GM11168 (cell line): Measurements from ENCODE around the gene AASS.

ENCODE experiments used
- in situ Hi-C: fragments of 300-500 bp; cut with MboI; formaldehyde crosslinking; loops from one replicate; pipeline ENCODE4 v1.12.0; 2022; ENCODE audit warnings: low sequenced_read_pairs; ENCODE audit not compliant: unreplicated experiment

AASS gene

DNA sequence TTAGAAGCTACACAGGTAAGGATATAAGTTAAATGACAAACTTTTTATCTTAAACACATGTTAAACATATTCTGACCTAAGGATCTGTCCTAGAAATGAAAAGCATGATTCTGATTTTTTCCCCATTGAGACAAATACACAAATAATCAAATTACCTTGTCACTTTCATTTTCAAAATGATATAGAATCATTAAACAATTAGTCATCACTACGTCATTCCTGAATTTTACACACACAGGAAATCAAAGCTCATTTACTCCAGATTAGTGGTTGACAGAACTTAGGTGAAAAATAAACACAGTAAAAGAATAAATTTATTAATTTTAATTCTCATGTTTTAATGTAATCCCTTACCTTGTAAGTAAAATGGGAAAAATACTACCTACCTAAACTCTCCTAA, 89.0 kb downstream of the AASS start:
- in situ Hi-C loops, result no loop called here

DNA sequence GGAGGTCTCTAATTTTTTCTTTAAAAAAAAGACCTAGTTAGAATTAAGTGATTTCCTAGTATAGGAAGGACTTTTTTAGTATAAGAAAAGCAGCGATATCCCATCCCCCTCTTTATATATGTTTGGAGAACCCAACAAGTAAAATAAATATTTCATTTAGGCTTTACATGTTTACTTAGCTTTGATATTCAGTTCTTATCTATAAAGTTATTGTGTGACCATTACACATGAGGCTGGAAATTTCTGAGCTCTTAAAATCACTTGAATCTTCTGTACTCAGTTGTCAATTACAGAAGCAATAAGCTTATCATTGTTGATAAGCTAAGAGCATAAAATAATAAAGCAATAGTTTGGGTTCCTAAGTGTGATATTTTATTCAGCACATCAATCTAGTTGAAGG, 89.7 kb downstream of the AASS start:
- in situ Hi-C loops, result no loop called here

GRCh38 chr7:122046402-122046801, 97.6 kb downstream of the AASS start:
- in situ Hi-C loops, result no loop called here

- in situ Hi-C loops, result no loop called here
These were observed 103.9 kb downstream of the AASS start for GRCh38 chr7:122040147-122040546.

DNA sequence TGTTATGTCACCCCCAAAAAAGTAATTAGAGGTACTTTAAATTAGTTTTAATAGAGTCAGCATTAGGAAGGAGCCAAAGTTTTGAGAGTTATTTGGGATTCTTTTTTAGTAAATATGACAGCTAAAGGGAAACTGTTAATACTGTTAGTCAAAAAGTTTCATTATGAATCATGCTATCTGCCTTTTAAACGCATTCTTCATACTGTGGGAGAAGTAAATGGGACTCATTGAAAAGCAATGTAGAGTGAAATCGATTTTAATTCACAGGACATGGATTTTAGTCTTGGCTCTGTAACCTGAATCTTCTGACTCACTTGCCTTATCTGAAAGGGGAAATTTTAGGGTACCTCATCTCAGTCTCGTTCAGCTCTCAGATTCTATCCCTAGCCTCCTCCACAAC, 105.1 kb downstream of the AASS start:
- in situ Hi-C loops, result no loop called here

DNA sequence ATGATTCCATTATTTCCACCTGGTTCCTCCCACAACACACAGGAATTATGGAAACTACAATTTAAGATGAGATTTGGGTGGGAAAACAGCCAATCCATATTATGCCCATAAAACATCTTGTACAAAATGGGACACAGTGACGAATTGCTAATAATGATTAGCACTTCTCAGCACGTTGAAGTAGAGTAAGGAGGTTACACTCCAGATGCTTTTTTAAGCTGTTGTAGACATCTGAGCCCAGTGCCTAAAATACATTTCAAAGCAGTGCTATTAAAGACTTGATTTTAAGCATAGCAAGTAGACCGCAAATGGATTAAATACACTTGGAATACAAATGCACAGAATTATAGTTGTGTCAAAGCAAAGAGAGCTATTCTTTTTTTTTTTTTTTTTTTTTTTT, 105.9 kb downstream of the AASS start:
- in situ Hi-C loops, result no loop called here

DNA sequence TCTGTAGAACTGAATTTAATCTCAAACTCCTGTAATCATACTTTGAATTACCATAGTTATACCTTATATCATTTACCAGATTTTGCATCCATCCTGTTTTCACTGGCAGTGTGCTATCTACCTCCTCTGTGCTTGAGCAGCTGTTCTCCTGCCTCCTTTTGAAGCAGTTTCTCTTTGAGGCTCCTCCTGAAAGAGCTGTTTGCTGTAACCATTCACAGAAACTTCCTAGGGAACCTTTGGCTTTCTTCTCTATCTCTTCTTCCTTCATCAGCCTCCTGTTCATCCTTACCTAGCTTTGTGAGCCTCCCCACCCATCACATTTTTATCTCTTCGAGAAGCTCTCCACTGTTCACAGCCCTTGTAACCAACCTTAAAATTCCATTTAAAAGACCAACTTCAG, 108.2 kb downstream of the AASS start:
- in situ Hi-C loops, result no loop called here

- in situ Hi-C loops, result no loop called here
These were observed 110.4 kb downstream of the AASS start for GRCh38 chr7:122033641-122034040.

DNA sequence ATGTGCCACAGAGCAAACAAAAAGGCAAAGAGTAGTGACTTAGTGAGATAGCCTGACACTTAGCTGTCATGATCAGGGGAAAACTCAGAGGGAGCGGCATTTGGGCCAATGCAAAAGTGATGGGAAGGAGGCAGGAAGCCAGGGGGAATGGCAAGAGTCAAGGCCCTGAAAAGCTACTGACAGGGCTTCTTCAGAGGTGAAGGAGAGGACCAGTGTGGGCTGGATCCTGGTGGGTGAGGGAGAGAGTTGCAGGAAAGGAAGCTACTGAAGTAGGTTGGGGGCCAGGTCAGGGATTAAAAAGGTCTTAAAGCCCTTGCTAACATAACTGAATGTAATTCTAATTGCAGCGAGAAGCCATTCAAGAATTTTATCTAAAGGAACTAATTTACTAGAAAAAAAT, 117.0 kb downstream of the AASS start:
- in situ Hi-C loops, result no loop called here
